ENCODE results near the gene ZNF778. TPM values are rescaled to one million over a fixed set of nuclear protein-coding genes. Genes with fewer than 3 reads are reported as not detected.
A peak's percentile ranks its signal among the peaks of the same experiment; 100 is the strongest.

ZNF778 gene
- polyA plus RNA-seq, 2 of the 4 experiments (the other 2 are of a cell fraction), result 7.0 to 9.5 TPM

DNA sequence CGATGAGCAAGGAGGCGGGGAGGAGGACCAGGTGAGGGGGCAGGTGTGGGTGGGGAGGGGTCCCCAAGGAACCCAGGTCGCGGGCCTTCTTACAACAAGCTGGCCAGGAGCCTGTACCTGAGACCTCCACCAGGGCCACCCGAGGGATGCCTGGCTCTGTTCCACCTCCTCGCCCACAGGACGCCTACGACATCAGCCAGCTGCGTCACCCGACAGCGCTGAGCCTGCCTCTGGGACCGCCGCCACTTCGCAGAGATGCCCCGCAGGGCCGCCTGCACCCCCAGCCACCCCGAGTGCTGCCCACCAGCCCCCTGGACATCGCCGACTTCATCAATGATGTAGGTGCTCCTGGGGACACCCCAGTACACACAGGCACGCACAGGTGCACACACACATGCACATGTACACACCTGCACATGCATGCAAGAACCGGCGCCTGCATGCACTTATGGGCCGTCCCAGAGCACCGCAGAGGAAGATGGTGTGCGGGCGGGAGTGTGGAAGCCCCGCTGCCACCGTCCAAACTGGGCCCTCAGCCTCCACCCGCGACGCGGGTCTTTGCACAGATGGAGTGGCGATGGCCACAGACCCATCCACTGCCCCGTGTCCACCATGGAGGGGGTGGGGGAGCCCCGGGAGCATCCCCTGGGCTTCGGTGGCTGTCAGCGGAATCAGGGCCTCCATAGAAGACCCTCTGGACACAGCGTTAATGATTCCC lies 23.8 kb upstream of the ZNF778 start:
- H3K4me3 ChIP-seq, result peak overlapping the region; percentile 49; the same call in 1 of the 3 replicates

DNA sequence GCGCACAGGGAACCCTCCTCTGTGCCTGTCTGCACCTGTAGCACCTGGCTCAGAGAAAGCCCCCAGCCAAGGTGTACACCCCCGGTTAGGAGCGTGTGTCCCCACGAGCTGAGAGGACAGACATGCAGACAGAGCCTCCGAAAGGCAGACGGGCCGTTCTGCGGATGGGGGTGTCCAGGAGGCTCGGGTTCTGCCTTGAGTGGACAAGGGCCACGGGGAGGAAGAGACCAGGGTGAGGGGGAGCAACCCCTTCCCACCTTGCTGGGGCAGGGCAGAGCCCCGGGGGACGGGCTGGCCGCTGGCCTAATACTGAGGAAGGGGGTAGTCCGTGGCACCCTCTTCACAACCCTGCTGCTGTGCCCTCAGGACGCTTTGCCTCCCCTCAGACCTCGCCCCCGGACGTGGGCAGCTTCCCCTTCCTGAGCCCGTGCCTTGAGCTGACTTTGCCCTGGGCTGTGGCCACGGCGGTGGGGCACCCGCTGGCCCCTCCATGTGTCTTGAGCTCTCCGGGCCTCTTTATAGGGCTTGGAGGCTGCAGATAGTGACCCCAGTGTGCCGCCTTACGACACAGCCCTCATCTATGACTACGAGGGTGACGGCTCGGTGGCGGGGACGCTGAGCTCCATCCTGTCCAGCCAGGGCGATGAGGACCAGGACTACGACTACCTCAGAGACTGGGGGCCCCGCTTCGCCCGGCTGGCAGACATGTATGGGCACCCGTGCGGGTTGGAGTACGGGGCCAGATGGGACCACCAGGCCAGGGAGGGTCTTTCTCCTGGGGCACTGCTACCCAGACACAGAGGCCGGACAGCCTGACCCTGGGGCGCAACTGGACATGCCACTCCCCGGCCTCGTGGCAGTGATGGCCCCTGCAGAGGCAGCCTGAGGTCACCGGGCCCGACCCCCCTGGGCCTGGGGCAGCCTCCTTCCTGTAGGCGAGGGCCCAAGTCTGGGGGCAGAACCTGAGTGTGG lies 22.9 kb upstream of the ZNF778 start:
- H3K4me3 ChIP-seq, result no peak overlapping the region
- peaks cover 7% of the 10 kb centered on the region; the same call in 1 of the 3 replicates for H3K4me1 ChIP-seq
- FAIRE-seq (no peak), DNase-seq (ENCODE audit: low read depth in 1 of 2, low spot score in 1 of 2) (no peak), ATAC-seq (no peak)
- H3K9me3 ChIP-seq, result no peaks in the 10 kb centered on the region
- no peak overlapping the region for H3K27ac ChIP-seq
- 86% methylated on average over 33 of the region's 45 CpGs for WGBS (ENCODE audit: missing lambda C conversion rate)
- POLR2A ChIA-PET, result no interaction called here
- TF ChIP-seq PHF8 (IDR thresholded peaks at IDR 0.05; ENCODE audit: borderline replicate concordance, low read depth), result no peak
- TF ChIP-seq, protein P1, sequence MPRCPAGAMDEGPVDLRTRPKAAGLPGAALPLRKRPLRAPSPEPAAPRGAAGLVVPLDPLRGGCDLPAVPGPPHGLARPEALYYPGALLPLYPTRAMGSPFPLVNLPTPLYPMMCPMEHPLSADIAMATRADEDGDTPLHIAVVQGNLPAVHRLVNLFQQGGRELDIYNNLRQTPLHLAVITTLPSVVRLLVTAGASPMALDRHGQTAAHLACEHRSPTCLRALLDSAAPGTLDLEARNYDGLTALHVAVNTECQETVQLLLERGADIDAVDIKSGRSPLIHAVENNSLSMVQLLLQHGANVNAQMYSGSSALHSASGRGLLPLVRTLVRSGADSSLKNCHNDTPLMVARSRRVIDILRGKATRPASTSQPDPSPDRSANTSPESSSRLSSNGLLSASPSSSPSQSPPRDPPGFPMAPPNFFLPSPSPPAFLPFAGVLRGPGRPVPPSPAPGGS (IDR thresholded peaks at IDR 0.05), result no peak
- TF ChIP-seq CBX2 (IDR thresholded peaks at IDR 0.05; ENCODE audit: borderline replicate concordance, low read depth), result no peak
- no peak for TF ChIP-seq SMC3 (IDR thresholded peaks at IDR 0.05)
- no peak for TF ChIP-seq HOXB13 (CRISPR knock-in tag; IDR thresholded peaks at IDR 0.05; ENCODE audit: low read depth)
- TF ChIP-seq, protein P2, sequence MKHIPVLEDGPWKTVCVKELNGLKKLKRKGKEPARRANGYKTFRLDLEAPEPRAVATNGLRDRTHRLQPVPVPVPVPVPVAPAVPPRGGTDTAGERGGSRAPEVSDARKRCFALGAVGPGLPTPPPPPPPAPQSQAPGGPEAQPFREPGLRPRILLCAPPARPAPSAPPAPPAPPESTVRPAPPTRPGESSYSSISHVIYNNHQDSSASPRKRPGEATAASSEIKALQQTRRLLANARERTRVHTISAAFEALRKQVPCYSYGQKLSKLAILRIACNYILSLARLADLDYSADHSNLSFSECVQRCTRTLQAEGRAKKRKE (CRISPR knock-in tag; IDR thresholded peaks at IDR 0.05; ENCODE audit: low read depth), result no peak
- TF ChIP-seq HDAC2 (IDR thresholded peaks at IDR 0.05), result no peak
- no peak for TF ChIP-seq RFX5 (IDR thresholded peaks at IDR 0.05)
- TF ChIP-seq ZNF302 (CRISPR knock-in tag; IDR thresholded peaks at IDR 0.05), result no peak
- TF ChIP-seq MAZ (IDR thresholded peaks at IDR 0.05; ENCODE audit: borderline replicate concordance, low read depth, low read length), result no peak
- TF ChIP-seq RAD21 (conservative IDR thresholded peaks at IDR 0.05 in 1 of 2, IDR thresholded peaks at IDR 0.05 in 1 of 2), result no peak
- TF ChIP-seq EHF (CRISPR knock-in tag; IDR thresholded peaks at IDR 0.05), result no peak
- TF ChIP-seq HOXA7 (CRISPR knock-in tag; IDR thresholded peaks at IDR 0.05), result no peak
- no peak for TF ChIP-seq POLR2A (IDR thresholded peaks at IDR 0.05; ENCODE audit: low read length)
- TF ChIP-seq RARB (CRISPR knock-in tag; IDR thresholded peaks at IDR 0.05), result no peak
- CTCF ChIA-PET, result no interaction called here
- H3K4me2 ChIP-seq, result no peak overlapping the region

More for the DNA sequence above, 23.8 kb upstream of the ZNF778 start:
- H3K27ac ChIP-seq, result no peak overlapping the region; a peak in 1 of 6 replicates
- TF ChIP-seq CHD4 (IDR thresholded peaks at IDR 0.05; ENCODE audit: borderline replicate concordance), result no peak
- TF ChIP-seq MYC (IDR thresholded peaks at IDR 0.05; ENCODE audit: borderline replicate concordance, low read length), result no peak
- TF ChIP-seq EHF (CRISPR knock-in tag; IDR thresholded peaks at IDR 0.05), result no peak
- TF ChIP-seq CBX8 (IDR thresholded peaks at IDR 0.05), result no peak
- TF ChIP-seq ESRRA (IDR thresholded peaks at IDR 0.05; ENCODE audit: borderline replicate concordance, low read length), result no peak
- TF ChIP-seq ZSCAN20 (CRISPR knock-in tag; IDR thresholded peaks at IDR 0.05), result no peak
- TF ChIP-seq BHLHE40 (IDR thresholded peaks at IDR 0.05; ENCODE audit: low read depth, low read length), result no peak
- TF ChIP-seq HOXA7 (CRISPR knock-in tag; IDR thresholded peaks at IDR 0.05), result no peak
- no peak for TF ChIP-seq HDAC2 (IDR thresholded peaks at IDR 0.05)
- TF ChIP-seq NR3C1 (IDR thresholded peaks at IDR 0.05), result no peak
- no peak for TF ChIP-seq FOSL2 (IDR thresholded peaks at IDR 0.05)
- TF ChIP-seq FOSL2 (CRISPR knock-in tag; IDR thresholded peaks at IDR 0.05), result no peak
- TF ChIP-seq ZC3H11A (IDR thresholded peaks at IDR 0.05), result no peak
- TF ChIP-seq FOXS1 (CRISPR knock-in tag; IDR thresholded peaks at IDR 0.05), result no peak
- FAIRE-seq (no peak), DNase-seq (ENCODE audit: low read depth in 1 of 2, low spot score in 1 of 2) (no peak), ATAC-seq (peak in 1 of 2 experiments; percentile 5; a peak in 3 of 6 replicates)
- ChIA-PET POLR2A (no interaction called here), CTCF (interaction anchor here (1.2 kb wide), 1 partner anchor 26 kb away, joined by 4 read pairs; no protein-coding TSS in a partner anchor)
- H3K4me2 ChIP-seq, result peak overlapping the region; percentile 99
- WGBS (ENCODE audit: missing lambda C conversion rate), result 75% methylated on average over 12 of the region's 38 CpGs
- H3K9me3 ChIP-seq, result no peaks in the 10 kb centered on the region
- H3K4me1 ChIP-seq, result peaks cover 7% of the 10 kb centered on the region; the same call in 1 of the 3 replicates
